HG02798 (cell line): ENCODE results near the gene USP21.

Experiments
- ATAC-seq: cut with Tn5 transposase; IDR thresholded peaks from one replicate; pipeline ENCODE4 v1.9.1; 2021; ENCODE audit warnings: mild to moderate bottlenecking; ENCODE audit not compliant: unreplicated experiment, poor library complexity

The USP21 gene

DNA sequence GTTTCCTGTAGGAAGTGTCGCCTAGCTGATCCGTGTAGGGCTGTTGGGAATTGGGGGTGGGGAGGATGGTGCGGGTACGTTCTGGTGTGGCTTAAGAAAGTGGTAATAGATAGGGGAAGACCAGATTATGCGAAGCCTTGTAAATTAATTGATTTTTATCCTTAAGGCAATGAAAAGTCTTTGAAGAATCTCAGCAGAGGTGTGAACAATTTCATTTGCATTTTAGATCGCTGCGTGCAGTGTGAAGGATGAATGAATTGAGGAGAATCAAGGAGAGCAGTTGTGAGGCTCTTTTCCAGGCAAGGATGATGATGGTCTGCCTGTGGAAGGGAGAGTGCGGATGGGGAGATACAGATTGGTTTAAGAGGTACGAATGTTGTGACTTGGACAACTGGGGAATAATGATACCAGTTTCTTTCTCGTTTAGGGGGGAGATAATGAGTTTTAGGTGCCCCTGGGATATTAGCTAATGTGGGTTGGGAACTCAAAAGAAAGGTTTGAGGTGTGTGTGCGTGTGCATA lies 26.0 kb upstream of the USP21 start:
- ATAC-seq, result peak; percentile 4

DNA sequence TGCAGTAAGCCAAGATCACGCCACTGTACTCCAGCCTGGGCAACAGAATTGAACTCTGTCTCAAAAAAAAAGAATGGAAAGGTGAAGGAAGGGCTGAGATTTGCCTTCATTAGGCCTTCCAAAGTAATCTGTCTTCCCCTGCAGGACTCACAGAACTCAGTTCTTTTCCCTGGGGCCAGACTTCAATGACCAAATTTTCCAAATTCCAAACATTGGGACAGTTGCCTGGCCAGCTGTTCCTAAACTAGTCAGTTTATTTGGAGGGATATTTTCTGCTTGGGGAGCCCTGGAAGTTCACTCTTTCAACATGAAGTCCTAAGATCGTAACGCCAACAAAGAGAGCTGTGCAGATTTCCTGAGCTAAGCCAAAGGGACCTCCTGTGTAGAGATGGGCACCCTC lies 21.4 kb upstream of the USP21 start:
- no peak for ATAC-seq

DNA sequence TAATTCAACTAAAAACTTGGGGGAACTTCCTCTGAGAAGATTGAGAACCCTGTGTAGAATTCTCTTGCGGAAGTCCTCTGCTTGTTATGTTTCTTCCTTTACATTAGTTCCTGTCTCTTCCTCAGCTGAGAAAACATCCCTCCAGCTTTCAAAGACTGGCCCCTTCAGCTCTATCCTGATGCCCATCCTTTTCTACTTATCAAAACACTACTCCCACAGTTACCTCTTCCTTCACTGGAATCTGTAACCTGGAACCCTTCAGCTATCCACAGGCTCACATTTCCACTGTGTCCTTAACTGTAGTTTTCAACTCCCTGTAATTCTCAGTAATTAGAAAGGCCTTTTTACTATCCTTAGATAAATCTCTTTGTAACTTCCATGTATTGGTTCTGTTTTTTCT lies 20.9 kb upstream of the USP21 start:
- no peak for ATAC-seq

DNA sequence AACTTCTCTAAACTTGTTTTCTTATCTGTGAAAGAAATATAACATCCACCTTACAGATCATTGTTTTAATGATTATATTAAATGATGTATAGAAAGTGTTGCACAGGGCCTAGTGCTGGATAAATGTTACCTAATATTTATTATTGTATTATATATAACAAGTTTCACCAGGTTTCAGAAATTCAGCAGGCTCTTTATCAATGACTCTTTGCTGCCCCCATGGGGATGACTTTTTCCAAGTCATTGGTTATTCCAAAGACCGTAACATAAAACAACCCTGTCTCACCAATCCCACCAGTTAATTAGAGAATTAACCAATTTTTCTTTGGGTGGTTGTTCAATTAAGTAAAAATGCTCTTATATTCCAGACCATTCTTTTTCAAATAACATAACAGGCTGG lies 19.5 kb upstream of the USP21 start:
- ATAC-seq, result no peak

DNA sequence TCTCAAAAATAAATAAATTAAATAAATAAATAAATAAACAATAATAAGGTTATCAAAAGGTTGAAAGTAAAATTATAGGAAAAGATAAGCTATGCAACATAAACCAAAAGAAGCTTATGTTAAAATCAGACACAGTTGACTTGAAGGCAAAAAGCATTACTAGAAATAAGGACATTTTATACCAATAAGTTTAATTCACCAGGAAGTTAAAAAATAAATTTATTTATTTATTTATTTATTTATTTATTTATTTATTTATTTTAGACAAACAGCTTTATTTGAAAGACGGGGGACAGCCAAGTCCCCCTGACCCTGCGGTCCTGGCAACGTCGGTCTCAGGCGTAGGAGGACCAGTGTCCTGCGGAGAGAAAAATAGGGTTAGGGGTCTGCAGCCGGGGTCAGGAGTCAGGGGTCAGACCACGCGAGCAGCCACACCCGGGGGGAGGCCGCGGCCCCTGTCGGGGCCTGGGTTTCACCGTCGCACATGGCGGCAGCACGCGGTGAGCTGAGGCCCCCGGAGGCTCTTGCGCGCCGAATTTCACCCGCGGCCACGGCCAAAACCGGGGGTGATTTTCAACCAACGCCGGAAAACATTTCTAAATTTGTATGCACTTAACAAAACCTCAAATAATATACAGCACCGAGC lies 18.4 kb upstream of the USP21 start:
- no peak for ATAC-seq

- no peak for ATAC-seq
These were observed 13.5 kb upstream of the USP21 start for GRCh38 chr1:161145832-161146231.

DNA sequence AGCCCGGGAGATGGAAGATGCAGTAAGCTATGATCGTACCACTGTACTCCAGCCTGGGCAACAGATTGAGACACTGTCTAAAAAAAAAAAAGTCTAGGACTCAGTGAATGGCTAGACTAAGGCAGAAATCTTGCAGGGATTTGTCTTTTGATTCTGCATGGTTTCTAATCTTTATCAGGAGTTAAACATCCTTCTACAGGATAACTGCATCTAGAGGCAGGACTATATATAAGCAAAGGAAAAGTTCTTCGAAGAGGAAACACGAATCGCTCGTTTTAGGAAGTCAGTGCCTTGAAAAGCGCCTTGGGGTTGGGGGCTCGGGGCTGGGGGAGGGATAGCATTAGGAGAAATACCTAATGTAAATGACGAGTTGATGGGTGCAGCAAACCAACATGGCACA lies 6.1 kb upstream of the USP21 start:
- no peak for ATAC-seq

DNA sequence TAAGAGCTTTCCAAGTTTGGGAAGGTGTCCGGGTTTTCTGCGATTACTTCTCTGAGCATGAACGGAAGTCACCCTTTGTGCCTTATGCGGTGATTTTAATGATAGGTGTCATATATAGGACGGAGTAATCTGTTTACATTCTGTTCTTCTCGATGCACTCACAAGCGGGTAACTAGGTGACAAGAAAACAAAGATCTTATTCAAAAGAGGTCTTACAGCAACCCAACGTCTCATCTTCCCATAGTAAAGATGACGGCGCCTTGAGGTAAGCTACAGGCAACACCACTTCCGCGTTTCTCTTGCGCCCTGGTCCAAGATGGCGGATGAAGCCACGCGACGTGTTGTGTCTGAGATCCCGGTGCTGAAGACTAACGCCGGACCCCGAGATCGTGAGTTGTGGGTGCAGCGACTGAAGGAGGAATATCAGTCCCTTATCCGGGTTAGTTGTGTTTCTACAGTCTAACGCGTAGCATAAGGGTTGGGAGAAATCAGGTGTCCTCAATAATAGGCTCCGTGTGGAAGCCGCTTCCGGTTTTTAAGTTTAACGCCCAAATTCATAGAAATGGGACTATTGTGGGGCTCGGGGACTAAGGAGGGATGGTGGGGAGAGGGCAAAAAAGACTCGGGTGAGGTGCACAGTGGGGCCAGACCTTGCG lies 5.5 kb upstream of the USP21 start, which contains the start of gene UFC1:
UFC1 (plus strand) TSS at position 297 of the 656 bp plus-strand sequence; CDS start at position 317, 20 bp downstream.
- peak; percentile 96 for ATAC-seq

DNA sequence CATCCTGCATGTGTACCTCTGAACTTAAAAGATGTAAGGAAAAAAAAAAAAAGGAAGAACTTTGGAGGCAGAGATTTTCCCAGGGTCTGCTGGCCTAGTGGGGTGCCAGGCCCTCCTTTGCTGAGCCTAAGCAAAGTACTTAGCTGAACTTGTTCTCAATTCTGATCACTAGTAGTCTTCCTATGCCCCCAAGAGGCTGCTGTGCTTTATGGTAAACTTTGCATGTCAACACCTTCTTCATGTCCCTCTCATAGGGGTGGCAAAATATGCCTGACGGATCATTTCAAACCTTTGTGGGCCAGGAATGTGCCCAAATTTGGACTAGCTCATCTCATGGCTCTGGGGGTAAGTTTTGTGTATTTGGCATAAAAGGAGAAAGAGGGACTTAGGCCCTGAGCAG lies 1.4 kb upstream of the USP21 start:
- ATAC-seq, result no peak

GRCh38 chr1:161158316-161159010 lies 837 bp upstream of the USP21 start:
- no peak for ATAC-seq

- ATAC-seq, result no peak
These were observed 578 bp downstream of the USP21 start for GRCh38 chr1:161159913-161160243.

- no peak for ATAC-seq
These were observed 1.4 kb downstream of the USP21 start for GRCh38 chr1:161160671-161161145.

GRCh38 chr1:161161652-161162051 lies 2.4 kb downstream of the USP21 start:
- ATAC-seq, result no peak

GRCh38 chr1:161162052-161162451 lies 2.8 kb downstream of the USP21 start:
- no peak for ATAC-seq

GRCh38 chr1:161162806-161163205 lies 3.5 kb downstream of the USP21 start:
- ATAC-seq, result no peak

- no peak for ATAC-seq
These were observed 4.5 kb downstream of the USP21 start for GRCh38 chr1:161163793-161164192.

DNA sequence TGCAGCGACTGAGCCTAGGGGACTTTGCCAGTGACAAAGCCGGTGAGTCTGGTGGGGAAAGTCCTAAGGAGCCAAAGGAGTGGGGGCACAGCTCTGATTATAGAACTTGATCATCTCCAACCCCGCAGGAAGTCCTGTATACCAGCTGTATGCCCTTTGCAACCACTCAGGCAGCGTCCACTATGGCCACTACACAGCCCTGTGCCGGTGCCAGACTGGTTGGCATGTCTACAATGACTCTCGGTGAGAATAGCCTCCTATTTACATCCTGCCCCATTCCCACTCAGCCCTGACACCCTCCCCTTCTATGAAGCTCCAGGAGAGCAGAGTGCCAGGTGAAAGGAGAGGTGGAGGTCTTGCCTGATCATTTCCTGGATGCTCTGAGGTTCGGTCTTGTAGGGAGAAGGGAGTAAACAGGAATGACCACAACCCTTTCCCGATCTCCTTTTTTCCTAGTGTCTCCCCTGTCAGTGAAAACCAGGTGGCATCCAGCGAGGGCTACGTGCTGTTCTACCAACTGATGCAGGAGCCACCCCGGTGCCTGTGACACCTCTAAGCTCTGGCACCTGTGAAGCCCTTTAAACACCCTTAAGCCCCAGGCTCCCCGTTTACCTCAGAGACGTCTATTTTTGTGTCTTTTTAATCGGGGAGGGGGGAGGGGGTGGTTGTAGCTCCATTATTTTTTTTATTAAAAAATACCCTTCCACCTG lies 5.8 kb downstream of the USP21 start:
- no peak for ATAC-seq

- ATAC-seq, result peak; percentile 95
These were observed 6.7 kb downstream of the USP21 start, which contains the start of gene PPOX for GRCh38 chr1:161165742-161166668. Gene PPOX (plus strand): TSS chr1:161166426. CDS start chr1:161166848, 422 bp downstream.
